ENCODE measurements around the gene MOAP1.
"Not testable (repeated sequence)": the region's sequence is repeated elsewhere in the genome, so short reads cannot be mapped to it uniquely, and the experiment has no call there.

MOAP1 gene

DNA sequence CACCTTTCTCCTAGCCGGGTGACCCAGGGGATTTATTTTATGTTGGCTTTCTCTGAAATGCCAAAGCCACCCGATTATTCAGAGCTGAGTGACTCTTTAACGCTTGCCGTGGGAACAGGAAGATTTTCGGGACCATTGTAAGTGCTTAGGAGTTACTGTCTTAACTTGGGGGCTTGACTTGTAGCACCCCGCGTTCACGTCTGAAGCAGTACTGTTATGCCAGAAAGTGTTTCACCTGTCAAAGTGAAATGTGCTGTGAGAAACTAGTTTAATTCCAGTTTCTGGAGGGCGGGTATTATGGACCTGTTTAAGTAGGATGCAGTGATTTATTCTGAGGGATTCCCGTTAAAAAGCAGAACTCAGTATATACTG, 638 bp upstream of the MOAP1 start:
- DNase-seq = no peak

GRCh38 chr14:93183596-93184317, 940 bp downstream of the MOAP1 start:
- no peak for DNase-seq

- no peak for DNase-seq
Observed at GRCh38 chr14:93175492-93175891, 9.2 kb downstream of the MOAP1 start.

DNA sequence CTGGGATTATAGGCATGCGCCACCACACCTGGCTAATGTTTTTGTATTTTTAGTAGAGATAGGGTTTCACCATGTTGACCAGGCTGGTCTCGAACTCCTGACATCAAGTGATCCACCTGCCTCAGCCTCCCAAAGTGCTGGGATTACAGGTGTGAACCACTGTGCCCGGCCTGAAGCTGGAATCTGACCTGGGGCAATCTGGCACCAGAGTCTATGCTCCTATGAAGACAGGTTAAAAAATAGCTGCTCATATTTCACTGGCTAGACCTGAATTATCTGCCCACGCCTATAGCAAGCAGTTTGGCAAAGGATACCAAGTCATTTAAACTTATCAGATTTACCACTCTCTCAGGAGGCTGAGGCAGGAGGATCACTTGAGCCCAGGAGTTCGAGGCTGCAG, 10.0 kb downstream of the MOAP1 start:
- DNase-seq = not testable (repeated sequence)

- DNase-seq = no peak
Observed at GRCh38 chr14:93173943-93174395, 10.7 kb downstream of the MOAP1 start.

DNA sequence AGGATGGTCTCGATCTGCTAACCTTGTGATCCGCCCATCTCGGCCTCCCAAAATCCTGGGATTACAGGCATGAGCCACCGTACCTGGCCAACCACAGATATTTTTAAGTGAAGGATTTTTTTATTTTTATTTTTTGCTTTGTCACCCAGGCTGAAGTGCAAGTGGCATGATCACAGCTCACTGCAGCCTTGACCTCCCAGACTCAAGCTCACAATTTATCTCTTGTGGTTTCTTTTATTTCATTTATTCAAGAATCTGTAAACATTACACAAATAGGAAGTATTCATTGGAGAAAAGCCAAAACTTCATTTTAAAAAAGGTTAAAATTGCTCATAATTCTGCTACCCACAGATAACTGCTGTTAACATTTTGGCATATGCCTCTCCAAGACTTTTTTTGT, 13.3 kb downstream of the MOAP1 start:
- DNase-seq = no peak

DNA sequence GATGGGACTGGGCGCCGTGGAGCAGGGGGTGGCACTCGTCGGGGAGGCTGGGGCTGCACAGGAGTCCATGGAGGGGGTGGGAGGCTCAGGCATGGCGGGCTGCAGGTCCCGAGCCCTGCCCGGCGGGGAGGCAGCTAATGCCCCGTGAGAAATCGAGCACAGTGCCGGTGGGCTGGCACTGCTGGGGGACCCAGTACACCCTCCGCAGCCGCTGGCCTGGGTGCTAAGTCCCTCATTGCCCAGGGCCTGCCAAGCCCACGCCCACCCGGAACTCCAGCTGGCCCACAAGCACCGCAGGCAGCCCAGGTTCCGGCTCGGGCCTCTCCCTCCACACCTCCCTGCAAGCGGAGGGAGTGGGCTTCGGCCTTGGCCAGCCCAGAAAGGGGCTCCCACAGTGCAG, 14.6 kb downstream of the MOAP1 start:
- not testable (repeated sequence) for DNase-seq

- DNase-seq = not testable (repeated sequence)
Observed at GRCh38 chr14:93169619-93170018, 15.1 kb downstream of the MOAP1 start.

DNA sequence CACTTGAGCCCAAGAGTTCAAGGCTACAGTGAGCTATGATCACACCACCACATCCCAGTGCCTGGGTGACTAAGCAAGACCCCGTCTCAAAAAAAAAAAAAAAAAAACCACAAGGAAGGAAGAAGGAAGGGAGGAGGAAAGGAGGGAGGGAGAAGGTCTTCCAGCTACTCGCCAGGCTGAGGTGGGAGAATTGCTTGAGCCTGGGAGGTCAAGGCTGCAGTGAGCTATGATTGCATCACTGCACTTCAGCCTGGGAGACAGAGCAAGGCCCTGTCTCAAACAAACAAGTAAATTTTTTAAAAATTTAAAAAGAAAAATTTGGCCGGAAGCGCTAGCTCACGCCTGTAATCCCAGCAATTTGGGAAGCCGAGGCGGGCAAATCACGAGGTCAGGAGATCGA, 16.1 kb downstream of the MOAP1 start:
- DNase-seq = not testable (repeated sequence)

DNA sequence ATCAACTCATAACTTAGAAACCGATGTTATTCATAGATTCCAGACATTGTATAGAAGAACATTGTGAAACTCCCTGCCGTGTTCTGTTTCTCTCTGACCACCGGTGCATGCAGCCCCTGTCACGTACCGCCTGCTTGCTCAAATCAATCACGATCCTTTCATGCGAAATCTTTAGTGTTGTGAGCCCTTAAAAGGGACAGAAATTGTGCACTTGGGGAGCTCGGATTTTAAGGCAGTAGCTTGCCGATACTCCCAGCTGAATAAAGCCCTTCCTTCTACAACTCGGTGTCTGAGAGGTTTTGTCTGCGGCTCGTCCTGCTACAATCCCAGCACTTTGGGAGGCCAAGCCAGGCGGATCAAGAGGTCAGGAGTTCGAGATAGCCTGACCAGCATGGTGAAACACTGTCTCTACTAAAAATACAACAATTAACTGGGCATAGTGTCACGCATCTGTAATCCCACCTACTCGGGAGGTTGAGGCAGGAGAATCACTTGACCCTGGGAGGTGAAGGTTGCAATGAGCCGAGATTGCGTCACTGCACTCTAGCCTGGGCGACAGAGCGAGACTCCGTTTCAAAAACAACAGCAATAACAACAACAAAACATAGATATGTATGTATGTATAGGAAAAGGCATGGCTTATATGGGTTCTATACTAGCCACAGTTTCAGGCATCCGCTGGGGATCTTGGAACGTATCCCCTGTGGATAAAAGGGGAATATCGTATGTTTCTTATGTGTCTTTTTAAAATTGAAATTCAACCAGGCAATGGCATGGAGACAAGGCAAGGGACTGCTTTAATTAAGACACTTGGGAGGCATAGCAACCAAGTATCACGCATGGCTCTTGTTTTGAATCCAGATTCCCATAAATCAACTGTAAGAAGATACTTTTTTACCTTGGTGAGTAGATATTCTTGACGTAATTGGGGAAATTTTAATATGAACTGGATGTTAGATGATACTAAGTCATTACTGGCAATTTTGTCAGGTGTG, 19.1 kb downstream of the MOAP1 start:
- not testable (repeated sequence) for DNase-seq

DNA sequence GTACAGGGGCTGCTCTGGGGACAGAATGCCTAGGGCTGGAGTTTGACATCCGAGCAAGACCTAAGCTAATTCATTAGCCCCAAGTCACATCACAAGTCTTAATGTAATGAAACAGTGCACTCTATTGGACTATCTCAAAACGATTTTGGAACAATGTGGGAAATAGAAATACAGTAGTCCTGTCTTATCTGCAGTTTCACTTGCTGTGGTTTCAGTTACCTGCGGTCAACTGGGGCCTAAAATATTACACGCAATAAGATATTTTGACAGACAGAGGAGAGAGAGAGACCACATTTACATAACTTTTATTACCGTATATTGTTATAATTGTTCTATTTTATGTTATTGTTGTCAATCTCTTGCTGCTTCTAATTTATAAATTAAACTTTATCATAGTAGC, 21.1 kb downstream of the MOAP1 start:
- no peak for DNase-seq

DNA sequence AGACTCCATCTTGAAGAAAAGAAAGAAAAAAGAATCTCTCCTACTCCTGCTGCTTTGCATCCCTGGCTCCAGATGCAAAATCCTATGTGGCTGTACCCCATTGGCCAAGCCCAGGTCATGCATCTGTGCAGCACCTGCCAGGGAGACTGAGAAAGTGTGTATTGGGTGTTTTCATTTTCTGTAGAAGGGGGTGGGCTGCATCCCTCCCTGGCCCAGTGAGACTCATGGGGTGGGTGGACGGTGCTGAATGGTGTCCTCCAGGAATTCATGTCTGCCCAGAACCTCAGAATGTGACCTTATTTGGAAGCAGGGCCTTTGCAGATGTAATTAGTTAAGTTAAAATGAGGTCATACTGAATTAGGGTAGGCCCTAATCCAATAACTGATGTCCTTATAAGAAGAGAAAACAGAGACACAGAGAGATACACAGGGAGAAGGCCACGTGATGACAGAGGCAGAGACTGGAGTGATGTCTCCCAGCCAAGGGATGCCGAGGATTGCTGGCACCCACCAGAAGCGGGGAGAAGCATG, 23.2 kb downstream of the MOAP1 start:
- no peak for DNase-seq

- no peak for DNase-seq
Observed at GRCh38 chr14:93160353-93160801, 24.3 kb downstream of the MOAP1 start.

GRCh38 chr14:93159625-93160352, 24.9 kb downstream of the MOAP1 start:
- DNase-seq = not testable (repeated sequence)

- not testable (repeated sequence) for DNase-seq
Observed at GRCh38 chr14:93158349-93158748, 26.3 kb downstream of the MOAP1 start.

GRCh38 chr14:93156693-93157369, 27.9 kb downstream of the MOAP1 start:
- DNase-seq = no peak

GRCh38 chr14:93155667-93156066, 29.0 kb downstream of the MOAP1 start:
- DNase-seq = no peak

GRCh38 chr14:93153121-93153520, 31.6 kb downstream of the MOAP1 start:
- DNase-seq = no peak

GRCh38 chr14:93150227-93151208, 34.2 kb downstream of the MOAP1 start:
- DNase-seq = no peak

- DNase-seq = no peak
Observed at GRCh38 chr14:93148979-93149378, 35.7 kb downstream of the MOAP1 start.

DNA sequence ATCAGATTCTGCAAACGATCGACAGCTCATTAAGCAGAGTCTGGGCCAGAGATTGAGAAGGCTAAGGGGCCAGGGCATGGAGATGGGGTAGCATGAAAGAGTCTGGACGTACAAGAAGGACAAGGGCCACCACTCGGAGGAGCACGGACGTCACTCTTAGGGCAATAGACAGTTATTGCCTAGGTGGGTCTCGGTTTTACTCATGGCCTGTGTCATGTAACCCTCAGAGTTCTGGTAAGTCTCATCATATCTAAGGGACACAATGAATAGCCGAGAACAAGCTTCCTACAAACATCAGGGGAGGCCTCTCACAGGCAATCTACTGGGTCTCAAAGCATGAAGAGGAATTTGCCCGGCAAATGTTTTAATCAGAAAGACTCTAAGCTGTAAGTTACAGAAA, 38.6 kb downstream of the MOAP1 start:
- no peak for DNase-seq
